ENCODE data around the gene CDKAL1. TPM values are rescaled to one million over a fixed set of nuclear protein-coding genes. Genes with fewer than 3 reads are reported as not detected.

CDKAL1 gene
- total RNA-seq, 2 donors from 2014 or later, result 23.5 to 26.4 TPM

DNA sequence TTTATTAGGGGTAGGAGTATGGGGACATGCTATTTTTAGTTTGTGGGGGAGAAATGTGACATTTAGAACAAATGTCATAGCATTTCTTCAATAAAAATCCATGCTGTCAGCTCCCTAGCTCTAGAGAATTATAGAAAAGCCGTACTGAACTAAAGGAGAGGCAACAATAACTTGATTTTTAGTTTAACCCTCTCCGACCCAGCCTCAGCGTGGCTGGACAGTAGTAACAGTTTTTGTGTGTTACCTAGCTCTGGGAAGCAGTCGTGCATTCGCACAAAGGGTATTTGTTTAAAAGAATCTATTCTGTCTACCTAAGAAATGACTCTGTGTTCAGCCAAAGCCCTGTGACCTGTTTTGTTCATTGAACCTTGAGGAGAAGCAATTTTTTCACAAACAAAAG is 616.9 kb downstream of the CDKAL1 start:
- H3K9me3 ChIP-seq (ENCODE audit: control insufficient read depth, low read length), result no peaks in the 10 kb centered on the region
- H3K4me3 ChIP-seq (ENCODE audit: low read length), result no peak overlapping the region
- H3K27ac ChIP-seq (ENCODE audit: low read depth, low read length), result no peak overlapping the region
- H3K27ac Mint-ChIP-seq, result no peak overlapping the region
- H3K27me3 Mint-ChIP-seq (ENCODE audit: insufficient read depth), result no peaks in the 10 kb centered on the region
- H3K9me3 Mint-ChIP-seq, result no peaks in the 10 kb centered on the region
- no peaks in the 10 kb centered on the region for H3K27me3 ChIP-seq (ENCODE audit: control insufficient read depth, insufficient read depth, low read length, poor library complexity, severe bottlenecking)
- no peak for DNase-seq
- no peaks in the 10 kb centered on the region for H3K36me3 ChIP-seq (ENCODE audit: control insufficient read depth, insufficient read depth, low read length)
- no peaks in the 10 kb centered on the region for H3K4me1 Mint-ChIP-seq
- no peaks in the 10 kb centered on the region for H3K4me1 ChIP-seq (ENCODE audit: control insufficient read depth, insufficient read depth, low read length)
- no peaks in the 10 kb centered on the region for H3K36me3 Mint-ChIP-seq (ENCODE audit: low read depth)
- WGBS, 2 experiments (ENCODE audit: insufficient coverage in 1 of 2, insufficient read length in 1 of 2), result 86 to 87% methylated on average over 1 to 5 of the region's 5 CpGs
- TF ChIP-seq CTCF (conservative IDR thresholded peaks at IDR 0.05), result no peak
- no peak overlapping the region for H3K9ac ChIP-seq (ENCODE audit: extremely low read depth, low read length, poor library complexity, severe bottlenecking)
- H3K4me3 Mint-ChIP-seq, result no peak overlapping the region

DNA sequence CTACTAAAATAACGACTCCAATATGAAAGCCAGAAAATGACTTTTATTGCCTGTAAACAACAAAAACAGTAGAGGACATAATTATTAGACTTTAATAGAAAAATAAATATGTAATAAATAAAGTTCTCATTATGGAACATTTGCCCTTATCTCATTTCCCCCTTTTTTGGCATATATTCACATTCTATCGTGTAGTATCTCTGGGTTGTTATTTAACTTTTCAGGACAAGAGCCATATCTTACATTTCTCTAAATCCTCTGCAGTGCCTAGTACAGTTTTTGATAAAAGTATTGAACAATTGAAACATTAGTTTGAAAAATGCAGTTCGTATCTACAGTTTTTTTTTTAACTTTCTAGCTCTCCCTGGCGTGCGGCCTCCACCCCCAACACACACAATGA is 617.3 kb downstream of the CDKAL1 start:
- no peak overlapping the region for H3K4me3 Mint-ChIP-seq
- Histone ChIP-seq H3K27me3 (ENCODE audit: control insufficient read depth, insufficient read depth, low read length, poor library complexity, severe bottlenecking) (no peaks in the 10 kb centered on the region), H3K4me3 (ENCODE audit: low read length) (no peak overlapping the region), H3K27ac (ENCODE audit: low read depth, low read length) (no peak overlapping the region), H3K9ac (ENCODE audit: extremely low read depth, low read length, poor library complexity, severe bottlenecking) (no peak overlapping the region), H3K36me3 (ENCODE audit: control insufficient read depth, insufficient read depth, low read length) (no peaks in the 10 kb centered on the region), H3K9me3 (ENCODE audit: control insufficient read depth, low read length) (no peaks in the 10 kb centered on the region), H3K4me1 (ENCODE audit: control insufficient read depth, insufficient read depth, low read length) (no peaks in the 10 kb centered on the region)
- no peak overlapping the region for H3K27ac Mint-ChIP-seq
- TF ChIP-seq CTCF (conservative IDR thresholded peaks at IDR 0.05), result no peak
- H3K9me3 Mint-ChIP-seq, result no peaks in the 10 kb centered on the region
- no peaks in the 10 kb centered on the region for H3K27me3 Mint-ChIP-seq (ENCODE audit: insufficient read depth)
- no peaks in the 10 kb centered on the region for H3K36me3 Mint-ChIP-seq (ENCODE audit: low read depth)
- no peaks in the 10 kb centered on the region for H3K4me1 Mint-ChIP-seq
- 93% methylated on average over 5 of the region's 5 CpGs; no CpG with 5 or more reads in 1 of the 2 experiments for WGBS, 2 experiments (ENCODE audit: insufficient coverage in 1 of 2, insufficient read length in 1 of 2)
- DNase-seq, result no peak

DNA sequence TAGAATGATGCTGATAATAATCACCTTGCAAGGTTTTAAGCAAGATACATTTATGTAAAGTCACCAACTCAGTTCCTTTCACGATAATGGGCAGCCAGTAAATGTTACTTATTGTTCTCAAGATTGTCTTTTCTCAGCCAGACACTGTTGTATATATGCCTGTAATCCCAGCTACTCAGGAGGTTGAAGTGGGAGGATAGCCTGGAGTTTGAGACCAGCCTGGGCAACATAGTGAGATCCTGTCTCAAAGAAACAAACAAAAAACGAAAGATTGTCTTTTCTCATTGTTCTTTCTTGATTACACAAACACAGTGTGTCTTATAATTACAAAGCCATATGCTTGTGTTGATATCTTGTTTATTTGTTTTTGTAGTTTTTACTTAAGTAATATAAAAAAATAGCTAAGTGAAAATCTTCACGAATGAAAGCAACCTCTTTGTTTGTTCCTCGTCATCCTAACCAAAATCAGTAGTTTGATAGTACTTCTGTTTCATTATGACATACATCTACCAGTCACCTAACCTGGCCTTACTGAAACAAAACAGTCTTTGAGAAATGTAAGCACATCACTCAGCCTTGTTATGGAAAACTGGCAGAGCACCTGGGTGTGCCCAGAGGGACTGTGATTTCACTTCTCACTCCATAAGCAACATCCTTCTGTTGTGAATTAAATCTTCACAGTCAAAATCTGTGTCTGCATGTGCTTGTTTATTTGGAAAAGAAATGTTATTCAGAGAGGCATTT is 623.1 kb downstream of the CDKAL1 start:
- H3K27me3 Mint-ChIP-seq (ENCODE audit: insufficient read depth), result no peaks in the 10 kb centered on the region
- H3K4me1 Mint-ChIP-seq, result peaks cover 16% of the 10 kb centered on the region
- no peaks in the 10 kb centered on the region for H3K9me3 ChIP-seq (ENCODE audit: control insufficient read depth, low read length)
- no peak overlapping the region for H3K27ac ChIP-seq (ENCODE audit: low read depth, low read length)
- no peaks in the 10 kb centered on the region for H3K36me3 ChIP-seq (ENCODE audit: control insufficient read depth, insufficient read depth, low read length)
- no peak for DNase-seq
- TF ChIP-seq CTCF (conservative IDR thresholded peaks at IDR 0.05), result no peak
- H3K4me1 ChIP-seq (ENCODE audit: control insufficient read depth, insufficient read depth, low read length), result peaks cover 7% of the 10 kb centered on the region
- H3K36me3 Mint-ChIP-seq (ENCODE audit: low read depth), result no peaks in the 10 kb centered on the region
- no peak overlapping the region for H3K27ac Mint-ChIP-seq
- WGBS, 2 experiments (ENCODE audit: insufficient coverage in 1 of 2, insufficient read length in 1 of 2), result 90 to 100% methylated on average over 1 to 4 of the region's 4 CpGs
- no peak overlapping the region for H3K9ac ChIP-seq (ENCODE audit: extremely low read depth, low read length, poor library complexity, severe bottlenecking)
- no peaks in the 10 kb centered on the region for H3K27me3 ChIP-seq (ENCODE audit: control insufficient read depth, insufficient read depth, low read length, poor library complexity, severe bottlenecking)
- no peak overlapping the region for H3K4me3 Mint-ChIP-seq
- no peaks in the 10 kb centered on the region for H3K9me3 Mint-ChIP-seq
- H3K4me3 ChIP-seq (ENCODE audit: low read length), result no peak overlapping the region

Measured in endodermal cell (in vitro differentiated cells).